Measurements from ENCODE around the gene MYO5A. TPM values are rescaled to one million over a fixed set of nuclear protein-coding genes. Genes with fewer than 3 reads are reported as not detected.

Gene MYO5A
- polyA plus RNA-seq, 1 of the 3 experiments (the other 2 are of a cell fraction) = 11.0 TPM

DNA sequence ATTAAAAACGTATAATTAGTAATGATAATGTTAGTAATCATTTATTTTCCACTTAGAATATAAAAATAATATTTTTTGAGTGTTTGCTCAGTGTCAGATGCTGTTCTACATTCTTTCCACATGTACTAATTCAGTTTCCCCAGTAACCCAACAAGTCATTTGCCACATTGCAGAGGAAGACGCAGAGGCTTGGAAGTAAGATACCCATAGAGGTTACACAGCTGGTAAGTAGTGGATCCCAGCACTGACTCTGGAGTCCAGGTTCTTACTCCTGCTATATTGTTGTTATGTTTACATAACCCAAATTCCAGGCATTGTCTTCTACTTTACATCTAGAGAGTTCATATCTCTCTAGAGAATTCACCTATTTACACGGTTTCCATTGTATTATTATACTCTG is 184.8 kb downstream of the MYO5A start:
- peaks cover 5% of the 10 kb centered on the region for H3F3A ChIP-seq (replicated peaks; ENCODE audit: insufficient read depth)
- no peak for TF ChIP-seq SIN3A (IDR thresholded peaks at IDR 0.05; ENCODE audit: borderline replicate concordance, low read depth, low read length)
- TF ChIP-seq, protein P1, sequence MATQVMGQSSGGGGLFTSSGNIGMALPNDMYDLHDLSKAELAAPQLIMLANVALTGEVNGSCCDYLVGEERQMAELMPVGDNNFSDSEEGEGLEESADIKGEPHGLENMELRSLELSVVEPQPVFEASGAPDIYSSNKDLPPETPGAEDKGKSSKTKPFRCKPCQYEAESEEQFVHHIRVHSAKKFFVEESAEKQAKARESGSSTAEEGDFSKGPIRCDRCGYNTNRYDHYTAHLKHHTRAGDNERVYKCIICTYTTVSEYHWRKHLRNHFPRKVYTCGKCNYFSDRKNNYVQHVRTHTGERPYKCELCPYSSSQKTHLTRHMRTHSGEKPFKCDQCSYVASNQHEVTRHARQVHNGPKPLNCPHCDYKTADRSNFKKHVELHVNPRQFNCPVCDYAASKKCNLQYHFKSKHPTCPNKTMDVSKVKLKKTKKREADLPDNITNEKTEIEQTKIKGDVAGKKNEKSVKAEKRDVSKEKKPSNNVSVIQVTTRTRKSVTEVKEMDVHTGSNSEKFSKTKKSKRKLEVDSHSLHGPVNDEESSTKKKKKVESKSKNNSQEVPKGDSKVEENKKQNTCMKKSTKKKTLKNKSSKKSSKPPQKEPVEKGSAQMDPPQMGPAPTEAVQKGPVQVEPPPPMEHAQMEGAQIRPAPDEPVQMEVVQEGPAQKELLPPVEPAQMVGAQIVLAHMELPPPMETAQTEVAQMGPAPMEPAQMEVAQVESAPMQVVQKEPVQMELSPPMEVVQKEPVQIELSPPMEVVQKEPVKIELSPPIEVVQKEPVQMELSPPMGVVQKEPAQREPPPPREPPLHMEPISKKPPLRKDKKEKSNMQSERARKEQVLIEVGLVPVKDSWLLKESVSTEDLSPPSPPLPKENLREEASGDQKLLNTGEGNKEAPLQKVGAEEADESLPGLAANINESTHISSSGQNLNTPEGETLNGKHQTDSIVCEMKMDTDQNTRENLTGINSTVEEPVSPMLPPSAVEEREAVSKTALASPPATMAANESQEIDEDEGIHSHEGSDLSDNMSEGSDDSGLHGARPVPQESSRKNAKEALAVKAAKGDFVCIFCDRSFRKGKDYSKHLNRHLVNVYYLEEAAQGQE (IDR thresholded peaks at IDR 0.05; ENCODE audit: low read depth, low read length) = no peak
- TF ChIP-seq TEAD4 (IDR thresholded peaks at IDR 0.05; ENCODE audit: borderline replicate concordance, insufficient read depth) = no peak
- no peak for TF ChIP-seq POLR2AphosphoS5 (IDR thresholded peaks at IDR 0.05; ENCODE audit: low read depth, low read length)
- no peak for TF ChIP-seq ELF1 (IDR thresholded peaks at IDR 0.05)
- no peak for TF ChIP-seq RAD21 (IDR thresholded peaks at IDR 0.05; ENCODE audit: low read length)
- no peak for TF ChIP-seq GATA2 (CRISPR knock-in tag; IDR thresholded peaks at IDR 0.05)
- TF ChIP-seq EZH2phosphoT487 (IDR thresholded peaks at IDR 0.05; ENCODE audit: borderline replicate concordance, low read depth) = no peak
- TF ChIP-seq FOXJ3 (CRISPR knock-in tag; IDR thresholded peaks at IDR 0.05) = no peak
- TF ChIP-seq EP300 (IDR thresholded peaks at IDR 0.05; ENCODE audit: borderline replicate concordance in 1 of 2, low read depth in 1 of 2, low read length in 1 of 2) = no peak
- TF ChIP-seq, protein P2, sequence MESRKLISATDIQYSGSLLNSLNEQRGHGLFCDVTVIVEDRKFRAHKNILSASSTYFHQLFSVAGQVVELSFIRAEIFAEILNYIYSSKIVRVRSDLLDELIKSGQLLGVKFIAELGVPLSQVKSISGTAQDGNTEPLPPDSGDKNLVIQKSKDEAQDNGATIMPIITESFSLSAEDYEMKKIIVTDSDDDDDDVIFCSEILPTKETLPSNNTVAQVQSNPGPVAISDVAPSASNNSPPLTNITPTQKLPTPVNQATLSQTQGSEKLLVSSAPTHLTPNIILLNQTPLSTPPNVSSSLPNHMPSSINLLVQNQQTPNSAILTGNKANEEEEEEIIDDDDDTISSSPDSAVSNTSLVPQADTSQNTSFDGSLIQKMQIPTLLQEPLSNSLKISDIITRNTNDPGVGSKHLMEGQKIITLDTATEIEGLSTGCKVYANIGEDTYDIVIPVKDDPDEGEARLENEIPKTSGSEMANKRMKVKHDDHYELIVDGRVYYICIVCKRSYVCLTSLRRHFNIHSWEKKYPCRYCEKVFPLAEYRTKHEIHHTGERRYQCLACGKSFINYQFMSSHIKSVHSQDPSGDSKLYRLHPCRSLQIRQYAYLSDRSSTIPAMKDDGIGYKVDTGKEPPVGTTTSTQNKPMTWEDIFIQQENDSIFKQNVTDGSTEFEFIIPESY (IDR thresholded peaks at IDR 0.05; ENCODE audit: borderline replicate concordance, low read depth) = no peak
- TF ChIP-seq, protein P3, sequence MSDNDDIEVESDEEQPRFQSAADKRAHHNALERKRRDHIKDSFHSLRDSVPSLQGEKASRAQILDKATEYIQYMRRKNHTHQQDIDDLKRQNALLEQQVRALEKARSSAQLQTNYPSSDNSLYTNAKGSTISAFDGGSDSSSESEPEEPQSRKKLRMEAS (IDR thresholded peaks at IDR 0.05; ENCODE audit: low read depth) = no peak
- no peak for TF ChIP-seq MXI1 (IDR thresholded peaks at IDR 0.05; ENCODE audit: low read depth, low read length)
- TF ChIP-seq FOSL2 (IDR thresholded peaks at IDR 0.05; ENCODE audit: borderline replicate concordance, low read depth) = no peak
- no peak for TF ChIP-seq TAF1 (IDR thresholded peaks at IDR 0.05; ENCODE audit: borderline replicate concordance, low read depth, low read length)
- TF ChIP-seq, protein P4, sequence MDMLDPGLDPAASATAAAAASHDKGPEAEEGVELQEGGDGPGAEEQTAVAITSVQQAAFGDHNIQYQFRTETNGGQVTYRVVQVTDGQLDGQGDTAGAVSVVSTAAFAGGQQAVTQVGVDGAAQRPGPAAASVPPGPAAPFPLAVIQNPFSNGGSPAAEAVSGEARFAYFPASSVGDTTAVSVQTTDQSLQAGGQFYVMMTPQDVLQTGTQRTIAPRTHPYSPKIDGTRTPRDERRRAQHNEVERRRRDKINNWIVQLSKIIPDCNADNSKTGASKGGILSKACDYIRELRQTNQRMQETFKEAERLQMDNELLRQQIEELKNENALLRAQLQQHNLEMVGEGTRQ (IDR thresholded peaks at IDR 0.05; ENCODE audit: borderline replicate concordance, low read depth, low read length) = no peak
- no peak for TF ChIP-seq TCF12 (IDR thresholded peaks at IDR 0.05)
- no peak for TF ChIP-seq JUND (IDR thresholded peaks at IDR 0.05)
- H4K20me1 ChIP-seq (ENCODE audit: insufficient read depth) = no peaks in the 10 kb centered on the region
- H3K36me3 ChIP-seq (replicated peaks in 1 of 2; ENCODE audit: control insufficient read depth in 1 of 2, insufficient read depth in 2 of 2, low read length in 1 of 2) = peaks cover 3 to 23% of the 10 kb centered on the region in 2 experiments
- H3K27me3 ChIP-seq (ENCODE audit: insufficient read depth) = no peaks in the 10 kb centered on the region
- no peaks in the 10 kb centered on the region for H3K79me2 ChIP-seq (ENCODE audit: insufficient read depth)
- H3K9ac ChIP-seq = no peak overlapping the region
- H3K4me2 ChIP-seq = no peak overlapping the region
- no peak for DNase-seq
- no peaks in the 10 kb centered on the region for H3K9me3 ChIP-seq
- 88% methylated on average over 3 of the region's 3 CpGs for WGBS (ENCODE audit: low lambda C conversion rate)
- H3K4me3 ChIP-seq (ENCODE audit: low read depth in 2 of 2, low read length in 1 of 2) = no peak overlapping the region
- no peak overlapping the region for H3K27ac ChIP-seq (ENCODE audit: low read depth in 2 of 2, low read length in 1 of 2)
- H2AFZ ChIP-seq (ENCODE audit: low read depth) = no peak overlapping the region
- POLR2A ChIA-PET = interaction anchor here (0.6 kb wide), 1 partner anchor 347 kb away, joined by 4 read pairs; no protein-coding TSS in a partner anchor
- CTCF ChIA-PET = interaction anchor here (0.9 kb wide), 1 partner anchor 12 kb away, joined by 5 read pairs; no protein-coding TSS in a partner anchor
- no peaks in the 10 kb centered on the region for H3K4me1 ChIP-seq (ENCODE audit: control insufficient read depth in 1 of 2, insufficient read depth in 2 of 2, low read depth in 1 of 2, low read length in 1 of 2)
- no peaks in the 10 kb centered on the region; the same call in 1 of the 2 replicates for H3K9me2 ChIP-seq

Data from SK-N-SH (cell line).